Stimulated activated CD4-positive, alpha-beta T cell treated with anti-CD3 and anti-CD28 coated beads, Interleukin-4, amount 100 ng/mL, for 24 hours (primary cell): ENCODE measurements around the gene KLK12.

Experiments
- DNase-seq: peaks from one replicate; pipeline ENCODE4 v3.0.0-alpha.2; 2020

KLK12 gene

GRCh38 chr19:51034704-51035103 is at the start of gene KLK12:
TSS of gene KLK12 (minus strand) at chr19:51035002. CDS start at chr19:51034621, 381 bp downstream.
- DNase-seq: no peak

DNA sequence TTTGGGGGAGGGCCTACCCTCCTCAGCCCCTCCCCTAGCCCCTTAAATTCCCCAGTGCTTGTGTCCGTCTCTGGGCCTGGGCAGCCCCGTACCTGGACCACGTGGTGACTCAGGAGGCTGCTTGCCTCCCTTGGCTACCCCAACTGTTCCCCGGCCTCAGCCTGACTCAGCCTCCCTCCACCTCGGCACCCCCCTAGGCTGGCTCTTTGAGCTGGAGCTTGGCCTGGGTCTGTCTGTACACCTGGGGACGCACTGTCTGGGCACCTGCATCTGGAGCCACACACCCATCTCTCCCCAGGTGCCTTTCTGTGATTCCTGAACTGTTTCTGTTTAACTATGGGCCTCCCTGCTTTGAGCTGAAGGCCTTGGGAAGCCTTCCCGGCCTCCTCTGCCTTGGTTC is 49.7 kb upstream of the KLK12 start:
- no peak for DNase-seq

- DNase-seq: no peak
These were observed 49.0 kb upstream of the KLK12 start for GRCh38 chr19:51083783-51084182.

DNA sequence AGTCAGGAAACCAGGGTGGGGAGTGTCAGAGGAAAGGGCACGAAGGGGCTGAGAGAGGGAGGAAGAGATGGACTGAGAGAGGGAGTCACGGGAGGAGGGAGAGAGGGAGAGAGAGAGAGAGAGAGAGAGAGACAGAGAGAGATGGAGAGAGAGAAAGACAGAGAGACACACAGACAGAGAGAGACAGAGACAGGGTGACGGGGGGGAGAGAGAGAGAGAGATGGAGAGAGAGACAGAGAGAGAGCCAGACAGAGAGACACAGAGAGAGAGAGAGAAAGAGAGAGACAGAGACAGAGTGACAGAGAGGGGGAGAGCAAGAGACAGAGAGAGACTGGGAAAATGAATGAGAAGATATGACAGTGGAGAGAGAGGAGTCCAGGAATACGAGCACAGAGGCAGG is 48.4 kb upstream of the KLK12 start:
- no peak for DNase-seq

GRCh38 chr19:51082611-51083010 is 47.8 kb upstream of the KLK12 start, which contains the start of gene KLK14:
TSS of gene KLK14 (minus strand) at chr19:51082887. CDS start at chr19:51082614, 273 bp downstream.
- no peak for DNase-seq

DNA sequence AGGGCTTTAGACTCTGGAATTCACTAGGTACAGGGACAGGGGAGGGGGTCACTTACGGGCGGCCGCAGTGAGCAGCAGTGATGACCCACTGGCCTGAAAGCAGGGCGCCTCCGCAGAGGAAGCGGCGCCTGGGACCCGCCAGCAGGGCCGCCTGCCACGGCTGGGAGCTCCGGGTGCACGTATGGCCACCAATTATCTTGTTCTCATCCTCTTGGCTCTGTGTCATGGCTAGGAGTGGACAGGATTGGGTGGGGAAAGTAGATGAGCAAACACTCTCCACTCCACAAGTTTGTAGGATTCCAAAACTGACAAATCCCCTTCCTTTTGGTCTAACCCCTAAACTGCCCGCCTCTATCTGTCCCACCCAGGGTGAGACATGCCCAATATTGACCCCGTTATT is 46.7 kb upstream of the KLK12 start:
- DNase-seq: no peak

GRCh38 chr19:51079481-51080110 is 44.8 kb upstream of the KLK12 start:
- no peak for DNase-seq

- DNase-seq: no peak
These were observed 43.9 kb upstream of the KLK12 start for GRCh38 chr19:51078731-51079130.

DNA sequence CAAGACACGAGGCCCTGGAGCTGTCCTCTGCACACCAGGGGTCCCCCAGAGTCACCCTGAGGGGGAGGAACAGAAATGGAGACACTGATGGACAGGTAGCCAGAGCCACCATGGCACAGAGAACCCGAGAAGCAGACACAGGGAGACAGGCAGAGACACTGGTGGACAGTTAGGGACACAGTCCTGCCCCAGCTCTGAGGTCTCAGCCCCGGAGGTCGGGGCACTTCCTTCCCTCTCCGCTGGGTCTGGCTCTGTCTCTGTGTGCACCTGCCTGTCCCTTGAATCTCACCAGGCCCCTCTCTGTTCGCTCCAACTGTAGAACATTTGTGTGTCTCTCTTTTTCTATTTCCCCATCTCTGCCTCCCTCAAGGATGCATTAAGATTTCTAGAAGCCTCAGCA is 43.3 kb upstream of the KLK12 start:
- DNase-seq: no peak

- DNase-seq: no peak
These were observed 41.9 kb upstream of the KLK12 start for GRCh38 chr19:51076631-51077213.

GRCh38 chr19:51075998-51076397 is 41.2 kb upstream of the KLK12 start:
- DNase-seq: no peak

GRCh38 chr19:51071095-51071405 is 36.2 kb upstream of the KLK12 start:
- DNase-seq: no peak

- no peak for DNase-seq
These were observed 35.7 kb upstream of the KLK12 start for GRCh38 chr19:51070334-51071094.

GRCh38 chr19:51066393-51067186 is 31.8 kb upstream of the KLK12 start:
- no peak for DNase-seq

DNA sequence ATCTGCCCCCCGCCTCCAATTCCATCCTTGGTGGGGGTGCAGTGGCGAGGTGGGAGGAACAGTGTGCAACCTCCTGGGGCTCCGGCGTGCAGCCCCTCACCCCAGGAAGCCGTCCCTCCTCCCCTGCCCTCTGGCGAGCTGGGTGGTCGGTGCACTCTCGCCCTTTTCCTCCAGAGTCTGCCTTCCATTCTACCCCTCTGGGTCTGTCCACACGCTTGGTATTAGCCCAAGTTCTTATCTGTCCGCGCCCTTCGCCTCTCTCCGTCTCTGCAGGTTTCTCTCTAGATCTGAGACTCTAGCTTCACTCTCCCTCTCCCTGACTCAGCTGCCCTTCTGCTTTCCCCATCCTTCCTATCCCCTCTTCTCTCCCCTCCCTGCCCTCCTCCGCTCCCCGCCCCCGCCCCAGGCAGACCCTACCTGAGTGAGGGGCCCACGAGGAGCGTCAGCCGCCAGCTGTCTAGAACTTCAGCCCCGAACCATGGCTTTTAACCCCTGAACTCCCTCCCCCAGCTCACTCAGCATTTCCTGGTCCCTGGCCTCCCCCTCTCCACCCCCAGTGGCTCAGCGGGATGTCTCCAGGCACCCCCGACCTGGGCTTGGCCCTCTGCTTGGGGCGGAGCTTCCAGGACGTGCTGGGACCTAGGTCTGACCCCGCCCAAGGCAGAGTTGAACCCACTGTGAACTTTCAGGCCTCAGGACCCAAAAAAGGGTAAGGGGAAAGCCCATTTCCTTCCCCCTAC is 30.6 kb upstream of the KLK12 start:
- no peak for DNase-seq

DNA sequence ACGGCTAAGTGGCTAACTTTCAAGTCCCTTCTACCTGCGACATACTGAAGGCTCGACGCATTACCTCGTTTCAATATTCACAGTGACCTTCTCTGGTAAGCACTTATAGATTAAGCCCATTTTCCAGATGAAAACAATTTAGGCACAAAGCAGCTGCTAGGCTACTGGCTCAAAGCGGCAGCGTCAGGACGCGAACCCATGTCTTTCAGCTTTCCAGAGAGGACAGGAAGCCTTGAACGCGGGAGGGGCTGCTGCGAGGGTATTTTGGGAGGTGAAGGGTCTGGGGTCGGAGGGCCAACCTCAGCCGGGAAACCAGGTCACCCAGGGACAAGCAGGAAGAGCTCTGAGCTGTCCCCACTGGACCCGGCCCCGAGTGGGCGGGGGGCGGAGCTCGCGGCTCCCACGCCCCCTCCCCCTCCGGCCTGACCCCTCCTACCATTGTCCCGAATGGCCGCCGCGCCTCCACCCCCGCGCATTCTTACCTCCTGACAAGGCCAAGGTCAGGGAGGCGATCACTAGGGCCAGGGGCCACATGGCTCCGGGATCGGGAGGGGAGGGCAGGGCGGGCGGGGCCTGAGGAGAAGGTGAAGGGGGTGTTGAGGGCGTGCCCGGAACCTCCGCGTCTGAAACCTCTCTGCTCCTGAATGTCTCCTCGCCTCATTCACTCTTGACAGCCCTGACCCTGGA is 29.9 kb upstream of the KLK12 start, which contains the start of gene KLK13:
Gene KLK13 (minus strand): TSS at position 559 of the 687 bp plus-strand sequence. CDS start 25 bp downstream, at position 534.
- no peak for DNase-seq

DNA sequence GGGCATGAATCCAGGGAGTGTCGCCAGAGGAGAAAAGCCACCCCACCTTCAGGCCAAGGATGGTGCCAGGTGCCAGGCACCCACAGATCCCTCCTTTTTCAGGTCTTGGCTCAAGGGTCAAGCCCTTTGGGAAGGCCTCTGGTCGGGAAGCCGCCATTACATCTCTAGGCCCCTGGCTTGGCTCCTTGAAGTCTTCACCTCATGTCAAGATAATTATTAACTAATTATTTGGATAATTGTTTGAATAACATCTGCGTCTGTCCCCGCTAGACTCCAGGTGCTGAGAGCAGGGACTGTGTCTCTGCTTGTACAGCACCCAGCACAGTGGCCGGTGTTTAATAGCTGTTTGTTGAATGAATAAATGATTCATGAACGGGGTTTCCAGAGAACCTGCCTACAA is 28.9 kb upstream of the KLK12 start:
- no peak for DNase-seq

- DNase-seq: no peak
These were observed 26.2 kb upstream of the KLK12 start for GRCh38 chr19:51060973-51061372.

- DNase-seq: no peak
These were observed 25.5 kb upstream of the KLK12 start for GRCh38 chr19:51060336-51060735.

GRCh38 chr19:51059715-51060114 is 24.9 kb upstream of the KLK12 start:
- no peak for DNase-seq

- no peak for DNase-seq
These were observed 21.1 kb upstream of the KLK12 start for GRCh38 chr19:51055866-51056265.

DNA sequence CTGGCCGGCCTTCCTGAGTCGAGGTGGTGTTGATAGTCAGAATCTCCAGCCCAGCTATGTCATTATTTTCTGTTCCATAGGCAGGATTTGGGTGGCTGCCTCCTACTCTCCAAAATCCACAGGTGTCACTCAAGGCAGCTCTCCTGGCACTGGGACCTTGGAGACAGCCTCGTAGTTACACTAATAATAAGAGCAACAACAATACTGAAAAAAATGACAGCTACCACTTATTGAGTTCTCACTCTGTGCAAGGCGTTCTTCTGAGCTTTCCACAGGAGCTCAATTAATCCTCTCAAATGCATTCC is 12.2 kb upstream of the KLK12 start:
- no peak for DNase-seq
